Measurements from ENCODE around the gene CNOT2.

DNA sequence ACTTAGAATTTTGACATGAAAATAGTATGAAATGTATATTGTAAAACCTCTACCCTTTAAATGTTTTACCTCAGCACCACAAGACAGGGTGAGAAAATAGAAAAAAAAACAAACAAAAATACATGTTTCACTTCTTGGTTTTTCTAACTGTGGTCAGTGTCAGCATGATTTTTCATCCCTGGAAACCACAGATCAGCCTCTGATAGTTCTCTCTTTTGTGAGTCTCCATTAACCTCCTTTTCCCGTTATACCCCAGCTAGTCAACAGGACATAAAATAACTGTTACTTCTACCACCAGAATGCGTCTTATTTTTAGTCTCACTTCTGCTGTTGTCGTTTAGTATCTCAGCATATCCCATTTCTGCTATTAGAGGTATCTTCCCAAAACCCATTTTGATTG, 74.5 kb downstream of the CNOT2 start:
- TF ChIP-seq, protein P1, sequence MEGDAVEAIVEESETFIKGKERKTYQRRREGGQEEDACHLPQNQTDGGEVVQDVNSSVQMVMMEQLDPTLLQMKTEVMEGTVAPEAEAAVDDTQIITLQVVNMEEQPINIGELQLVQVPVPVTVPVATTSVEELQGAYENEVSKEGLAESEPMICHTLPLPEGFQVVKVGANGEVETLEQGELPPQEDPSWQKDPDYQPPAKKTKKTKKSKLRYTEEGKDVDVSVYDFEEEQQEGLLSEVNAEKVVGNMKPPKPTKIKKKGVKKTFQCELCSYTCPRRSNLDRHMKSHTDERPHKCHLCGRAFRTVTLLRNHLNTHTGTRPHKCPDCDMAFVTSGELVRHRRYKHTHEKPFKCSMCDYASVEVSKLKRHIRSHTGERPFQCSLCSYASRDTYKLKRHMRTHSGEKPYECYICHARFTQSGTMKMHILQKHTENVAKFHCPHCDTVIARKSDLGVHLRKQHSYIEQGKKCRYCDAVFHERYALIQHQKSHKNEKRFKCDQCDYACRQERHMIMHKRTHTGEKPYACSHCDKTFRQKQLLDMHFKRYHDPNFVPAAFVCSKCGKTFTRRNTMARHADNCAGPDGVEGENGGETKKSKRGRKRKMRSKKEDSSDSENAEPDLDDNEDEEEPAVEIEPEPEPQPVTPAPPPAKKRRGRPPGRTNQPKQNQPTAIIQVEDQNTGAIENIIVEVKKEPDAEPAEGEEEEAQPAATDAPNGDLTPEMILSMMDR (IDR thresholded peaks at IDR 0.05) = no peak
- TF ChIP-seq EP300 (IDR thresholded peaks at IDR 0.05) (no peak), POLR2A (IDR thresholded peaks at IDR 0.05) (no peak)

All from sigmoid colon (tissue), 4 donors.